ENCODE results near the gene CNGB1. TPM values are rescaled to one million over a fixed set of nuclear protein-coding genes. Genes with fewer than 3 reads are reported as not detected.

Gene CNGB1
- total RNA-seq, 2 experiments from 2014 or later: not detected

DNA sequence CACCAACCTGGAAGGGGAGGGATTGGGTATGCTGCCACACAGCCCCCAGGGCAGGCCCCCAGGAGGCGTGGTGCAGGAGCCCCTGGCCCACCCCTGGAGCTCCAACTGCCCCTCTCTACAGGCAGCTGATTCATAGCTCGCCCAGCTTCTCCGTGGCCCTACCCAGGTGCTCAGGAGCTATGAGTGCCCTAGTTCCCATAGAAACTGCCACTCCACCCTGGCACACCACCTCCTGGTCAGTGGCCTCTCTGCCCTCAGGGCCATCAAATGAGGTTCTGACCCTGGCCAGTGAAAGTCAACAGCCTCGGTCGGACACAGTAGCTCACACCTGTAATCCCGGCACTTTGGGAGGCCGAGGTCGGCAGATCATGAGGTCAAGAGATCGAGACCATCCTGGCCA, 18.0 kb downstream of the CNGB1 start:
- Histone ChIP-seq H3K36me3 (ENCODE audit: insufficient read depth, low read length) (no peaks in the 10 kb centered on the region), H3K27ac (ENCODE audit: low read depth, low read length, poor library complexity, severe bottlenecking) (no peak overlapping the region), H3K4me1 (ENCODE audit: insufficient read depth, low read length, poor library complexity, severe bottlenecking) (no peaks in the 10 kb centered on the region), H3K9me2 (ENCODE audit: insufficient read depth, low read length) (no peaks in the 10 kb centered on the region), H3K4me2 (ENCODE audit: low read length) (no peak overlapping the region), H2AFZ (ENCODE audit: low read length) (no peak overlapping the region), H3K9me3 (ENCODE audit: low read length) (no peaks in the 10 kb centered on the region), H3K79me2 (ENCODE audit: insufficient read depth, low read depth, low read length) (no peaks in the 10 kb centered on the region), H4K20me1 (ENCODE audit: insufficient read depth, low read length) (no peaks in the 10 kb centered on the region), H3K4me3 (ENCODE audit: low read depth, low read length, poor library complexity, severe bottlenecking) (no peak overlapping the region)
- no TSS peak for BruUV-seq (replicated peaks)
- intact Hi-C loops (cut with micrococcal nuclease; ENCODE audit: unreplicated experiment): no loop called here
- no peak for DNase-seq (ENCODE audit: low spot score)
- CTCF ChIA-PET (ENCODE audit: unreplicated experiment): no interaction called here
- no peak for TF ChIP-seq EZH2phosphoT487 (IDR thresholded peaks at IDR 0.05; ENCODE audit: borderline replicate concordance, low read depth, low read length)
- TF ChIP-seq, protein P1, sequence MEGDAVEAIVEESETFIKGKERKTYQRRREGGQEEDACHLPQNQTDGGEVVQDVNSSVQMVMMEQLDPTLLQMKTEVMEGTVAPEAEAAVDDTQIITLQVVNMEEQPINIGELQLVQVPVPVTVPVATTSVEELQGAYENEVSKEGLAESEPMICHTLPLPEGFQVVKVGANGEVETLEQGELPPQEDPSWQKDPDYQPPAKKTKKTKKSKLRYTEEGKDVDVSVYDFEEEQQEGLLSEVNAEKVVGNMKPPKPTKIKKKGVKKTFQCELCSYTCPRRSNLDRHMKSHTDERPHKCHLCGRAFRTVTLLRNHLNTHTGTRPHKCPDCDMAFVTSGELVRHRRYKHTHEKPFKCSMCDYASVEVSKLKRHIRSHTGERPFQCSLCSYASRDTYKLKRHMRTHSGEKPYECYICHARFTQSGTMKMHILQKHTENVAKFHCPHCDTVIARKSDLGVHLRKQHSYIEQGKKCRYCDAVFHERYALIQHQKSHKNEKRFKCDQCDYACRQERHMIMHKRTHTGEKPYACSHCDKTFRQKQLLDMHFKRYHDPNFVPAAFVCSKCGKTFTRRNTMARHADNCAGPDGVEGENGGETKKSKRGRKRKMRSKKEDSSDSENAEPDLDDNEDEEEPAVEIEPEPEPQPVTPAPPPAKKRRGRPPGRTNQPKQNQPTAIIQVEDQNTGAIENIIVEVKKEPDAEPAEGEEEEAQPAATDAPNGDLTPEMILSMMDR (conservative IDR thresholded peaks at IDR 0.05; ENCODE audit: low read length): no peak
- POLR2A ChIA-PET: interaction anchor here (0.6 to 1.2 kb wide), 2 partner anchors 27 to 1514 kb away, joined by 3 to 7 read pairs; no protein-coding TSS in a partner anchor

DNA sequence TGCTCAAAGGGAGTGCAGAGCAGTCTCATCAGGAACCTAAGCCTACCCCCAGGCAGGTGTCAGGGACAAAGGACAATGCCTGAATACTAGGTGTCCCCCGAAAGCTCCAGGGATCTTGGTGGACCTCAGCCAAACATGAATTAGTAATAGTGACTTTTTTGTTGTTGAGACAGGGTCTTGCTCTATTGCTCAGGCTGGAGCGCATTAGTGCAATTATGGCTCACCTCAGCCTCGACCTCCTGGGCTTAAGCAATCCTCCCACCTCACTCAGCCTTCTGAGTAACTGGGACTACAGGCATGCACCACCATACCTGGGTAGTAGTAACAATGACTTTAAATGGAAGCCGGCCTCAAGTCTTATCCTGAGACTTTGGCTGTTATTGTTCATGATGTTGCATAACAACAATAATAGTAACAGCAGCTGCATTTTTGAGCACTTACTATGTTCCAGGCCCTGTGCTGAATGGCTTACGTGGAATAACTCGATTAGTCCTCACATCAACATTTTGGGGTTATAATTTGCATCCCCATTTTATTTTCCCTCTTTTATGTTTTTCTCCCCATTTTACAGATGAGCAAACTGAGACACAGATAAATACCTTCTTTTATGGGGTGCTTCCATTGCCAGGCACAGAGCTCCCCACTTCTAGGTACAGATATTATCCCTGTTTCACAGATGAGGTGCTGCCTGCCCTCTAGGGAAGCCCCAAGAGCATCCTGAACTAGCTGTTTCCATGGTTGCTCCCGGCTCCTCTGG, 19.5 kb downstream of the CNGB1 start:
- H3K4me2 ChIP-seq (ENCODE audit: low read length): no peak overlapping the region
- no peak overlapping the region for H2AFZ ChIP-seq (ENCODE audit: low read length)
- no peaks in the 10 kb centered on the region for H3K9me2 ChIP-seq (ENCODE audit: insufficient read depth, low read length)
- no peaks in the 10 kb centered on the region for H3K36me3 ChIP-seq (ENCODE audit: insufficient read depth, low read length)
- intact Hi-C loops (cut with micrococcal nuclease; ENCODE audit: unreplicated experiment): no loop called here
- POLR2A ChIA-PET: interaction anchor here (0.6 to 1.2 kb wide), 2 partner anchors 26 to 195 kb away, joined by 3 read pairs; no protein-coding TSS in a partner anchor
- H3K27ac ChIP-seq (ENCODE audit: low read depth, low read length, poor library complexity, severe bottlenecking): no peak overlapping the region
- no TSS peak for BruUV-seq (replicated peaks)
- H3K4me1 ChIP-seq (ENCODE audit: insufficient read depth, low read length, poor library complexity, severe bottlenecking): no peaks in the 10 kb centered on the region
- no peaks in the 10 kb centered on the region for H3K9me3 ChIP-seq (ENCODE audit: low read length)
- TF ChIP-seq, protein P1 (conservative IDR thresholded peaks at IDR 0.05; ENCODE audit: low read length): no peak
- no peak for TF ChIP-seq EZH2phosphoT487 (IDR thresholded peaks at IDR 0.05; ENCODE audit: borderline replicate concordance, low read depth, low read length)
- DNase-seq (ENCODE audit: low spot score): no peak
- CTCF ChIA-PET (ENCODE audit: unreplicated experiment): no interaction called here
- no peaks in the 10 kb centered on the region for H4K20me1 ChIP-seq (ENCODE audit: insufficient read depth, low read length)
- H3K4me3 ChIP-seq (ENCODE audit: low read depth, low read length, poor library complexity, severe bottlenecking): no peak overlapping the region
- no peaks in the 10 kb centered on the region for H3K79me2 ChIP-seq (ENCODE audit: insufficient read depth, low read depth, low read length)

DNA sequence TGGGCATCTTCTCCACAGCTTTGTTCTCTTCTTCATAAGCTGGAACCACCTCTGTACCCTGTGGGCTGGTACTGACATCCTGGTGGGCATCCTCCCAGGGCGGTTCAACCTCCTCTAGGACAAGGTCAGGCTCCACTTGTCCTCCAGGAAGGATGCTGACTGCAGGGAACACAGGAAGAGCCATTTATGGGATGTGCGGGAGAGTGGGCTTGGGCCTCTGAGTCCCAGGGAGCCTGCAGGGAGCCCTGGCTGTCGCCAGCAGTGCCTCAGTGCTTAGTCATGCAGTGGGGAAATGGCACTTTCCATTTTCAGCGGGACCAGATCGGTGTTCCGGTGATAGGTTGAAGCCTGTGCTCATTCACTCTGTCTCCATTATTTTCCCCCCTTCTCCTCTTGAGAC, 20.5 kb downstream of the CNGB1 start:
- Histone ChIP-seq H3K9me3 (ENCODE audit: low read length) (no peaks in the 10 kb centered on the region), H4K20me1 (ENCODE audit: insufficient read depth, low read length) (no peaks in the 10 kb centered on the region), H3K4me1 (ENCODE audit: insufficient read depth, low read length, poor library complexity, severe bottlenecking) (no peaks in the 10 kb centered on the region), H3K9me2 (ENCODE audit: insufficient read depth, low read length) (no peaks in the 10 kb centered on the region), H3K27ac (ENCODE audit: low read depth, low read length, poor library complexity, severe bottlenecking) (no peak overlapping the region), H3K36me3 (ENCODE audit: insufficient read depth, low read length) (no peaks in the 10 kb centered on the region), H3K79me2 (ENCODE audit: insufficient read depth, low read depth, low read length) (no peaks in the 10 kb centered on the region), H2AFZ (ENCODE audit: low read length) (no peak overlapping the region), H3K4me3 (ENCODE audit: low read depth, low read length, poor library complexity, severe bottlenecking) (no peak overlapping the region), H3K4me2 (ENCODE audit: low read length) (no peak overlapping the region)
- TF ChIP-seq EZH2phosphoT487 (IDR thresholded peaks at IDR 0.05; ENCODE audit: borderline replicate concordance, low read depth, low read length): no peak
- TF ChIP-seq, protein P1 (conservative IDR thresholded peaks at IDR 0.05; ENCODE audit: low read length): no peak
- intact Hi-C loops (cut with micrococcal nuclease; ENCODE audit: unreplicated experiment): no loop called here
- BruUV-seq (replicated peaks): no TSS peak
- CTCF ChIA-PET (ENCODE audit: unreplicated experiment): no interaction called here
- no peak for DNase-seq (ENCODE audit: low spot score)
- POLR2A ChIA-PET: no interaction called here

Measured in OCI-LY7 (cell line).